ENCODE results near the gene CPEB3.
"Not testable (repeated sequence)": the region's sequence is repeated elsewhere in the genome, so short reads cannot be mapped to it uniquely, and the experiment has no call there.

CPEB3 gene

GRCh38 chr10:92102601-92103213, 188.2 kb downstream of the CPEB3 start:
- no peak for DNase-seq (ENCODE audit: low read depth)

- DNase-seq (ENCODE audit: low read depth): no peak
Observed at GRCh38 chr10:92094960-92095359, 195.9 kb downstream of the CPEB3 start.

DNA sequence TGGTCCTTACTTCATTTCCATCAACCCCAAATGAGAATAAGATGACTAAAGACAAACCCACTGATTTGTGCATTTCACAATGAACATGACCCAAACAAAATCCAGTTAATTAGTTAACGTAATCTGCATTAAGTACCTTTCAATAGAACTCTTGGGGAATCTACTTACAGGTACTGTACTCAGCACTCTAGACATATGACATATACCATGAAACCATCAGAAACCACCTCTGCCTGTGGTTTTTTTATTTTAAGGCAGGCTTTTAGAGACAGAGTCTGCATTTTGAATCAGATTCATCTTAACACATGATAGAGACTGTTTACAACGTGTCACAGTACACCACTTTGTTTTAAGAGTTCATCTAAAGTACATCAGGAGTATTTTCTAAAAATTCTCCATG, 198.9 kb downstream of the CPEB3 start:
- no peak for DNase-seq (ENCODE audit: low read depth)

DNA sequence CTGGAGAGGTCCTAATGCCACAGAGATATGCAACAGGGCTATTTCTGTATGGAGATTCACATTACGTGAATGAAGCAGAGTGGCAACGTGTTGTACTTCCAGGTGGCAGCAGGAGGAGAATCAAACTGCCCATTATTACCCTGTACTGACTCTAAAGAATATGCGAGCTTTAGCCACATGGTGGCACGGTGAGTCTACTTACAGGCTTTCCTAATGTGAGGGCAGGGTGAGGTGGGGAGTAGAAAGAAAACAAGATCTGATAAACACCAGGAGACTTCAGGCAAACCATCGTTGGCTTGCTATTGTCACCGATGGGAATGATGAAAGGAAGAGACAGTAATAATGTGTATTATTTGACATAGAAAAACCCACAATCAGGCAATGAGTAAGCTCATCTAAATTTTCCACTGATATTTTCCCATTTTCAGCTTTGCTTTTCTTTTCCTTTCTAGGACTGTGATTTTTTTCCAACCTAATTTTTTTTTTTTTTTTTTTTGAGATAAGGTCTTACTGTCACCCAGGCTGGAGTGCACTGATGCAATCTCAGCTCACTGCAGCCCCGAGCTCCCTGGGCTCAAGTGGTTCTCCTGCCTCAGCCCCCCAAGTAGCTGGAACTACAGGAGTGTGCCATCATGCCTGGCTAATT, 203.0 kb downstream of the CPEB3 start:
- DNase-seq (ENCODE audit: low read depth): peak; percentile 22

GRCh38 chr10:92082583-92083280, 208.1 kb downstream of the CPEB3 start:
- DNase-seq (ENCODE audit: low read depth): no peak

DNA sequence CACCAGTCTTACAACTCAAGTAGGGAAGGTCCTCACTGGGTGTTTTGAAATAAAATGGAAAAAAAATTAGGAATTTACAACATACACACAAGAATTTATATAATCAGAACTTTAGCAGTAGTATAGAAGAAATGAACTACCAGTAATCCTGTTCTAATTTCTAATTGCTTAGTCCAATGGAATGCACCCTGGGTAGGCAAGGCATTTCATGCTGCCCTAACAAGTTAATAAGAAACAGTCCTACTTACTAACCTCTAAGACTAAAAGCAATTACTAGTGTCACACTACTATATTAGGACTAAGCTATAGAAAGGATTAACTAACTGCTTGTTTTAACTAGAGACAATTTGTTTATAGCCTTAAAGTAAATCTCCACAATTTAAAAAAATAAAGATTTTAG, 209.2 kb downstream of the CPEB3 start:
- no peak for DNase-seq (ENCODE audit: low read depth)

- DNase-seq (ENCODE audit: low read depth): no peak
Observed at GRCh38 chr10:92080244-92080643, 210.6 kb downstream of the CPEB3 start.

DNA sequence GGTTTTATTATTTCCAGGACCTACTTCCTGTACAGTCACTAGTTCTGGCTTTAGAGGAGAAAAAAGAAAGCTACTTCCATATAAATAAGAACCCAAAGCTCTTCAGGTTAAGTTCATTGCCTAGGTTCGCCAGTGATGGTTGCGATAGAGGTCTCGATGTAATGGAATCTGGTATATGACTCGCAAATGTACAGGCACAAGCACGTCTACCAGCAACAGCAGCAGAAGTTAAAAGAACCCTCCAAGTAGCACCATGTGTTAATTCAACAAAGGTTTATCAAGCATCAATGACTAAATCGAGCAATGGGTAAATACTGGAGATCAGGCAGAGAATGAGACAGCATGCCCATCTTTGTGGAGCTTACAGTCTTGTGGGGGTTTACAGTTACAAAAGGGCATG, 211.9 kb downstream of the CPEB3 start:
- DNase-seq (ENCODE audit: low read depth): no peak

DNA sequence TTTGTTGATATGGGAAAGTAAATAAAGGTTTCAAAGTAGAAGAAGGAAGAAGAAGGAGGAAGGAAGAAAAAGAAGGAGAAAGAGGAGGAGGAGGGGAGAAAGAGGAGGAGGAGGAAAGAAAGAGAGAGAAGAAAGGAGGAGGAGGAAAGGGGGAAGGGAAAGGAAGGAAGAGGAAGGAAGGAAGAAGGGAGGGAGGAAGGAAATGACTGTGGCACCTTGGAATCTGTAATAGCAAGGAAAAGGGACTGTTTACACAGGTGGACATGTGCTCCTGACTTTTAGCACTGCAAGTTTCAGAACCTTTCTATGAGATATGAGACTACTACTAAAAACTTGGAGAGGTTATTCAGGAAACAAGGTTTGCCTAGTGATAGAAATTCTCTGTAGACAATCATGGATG, 214.2 kb downstream of the CPEB3 start:
- DNase-seq (ENCODE audit: low read depth): no peak

GRCh38 chr10:92075829-92076228, 215.0 kb downstream of the CPEB3 start:
- no peak for DNase-seq (ENCODE audit: low read depth)

- DNase-seq (ENCODE audit: low read depth): no peak
Observed at GRCh38 chr10:92074126-92074887, 216.6 kb downstream of the CPEB3 start.

DNA sequence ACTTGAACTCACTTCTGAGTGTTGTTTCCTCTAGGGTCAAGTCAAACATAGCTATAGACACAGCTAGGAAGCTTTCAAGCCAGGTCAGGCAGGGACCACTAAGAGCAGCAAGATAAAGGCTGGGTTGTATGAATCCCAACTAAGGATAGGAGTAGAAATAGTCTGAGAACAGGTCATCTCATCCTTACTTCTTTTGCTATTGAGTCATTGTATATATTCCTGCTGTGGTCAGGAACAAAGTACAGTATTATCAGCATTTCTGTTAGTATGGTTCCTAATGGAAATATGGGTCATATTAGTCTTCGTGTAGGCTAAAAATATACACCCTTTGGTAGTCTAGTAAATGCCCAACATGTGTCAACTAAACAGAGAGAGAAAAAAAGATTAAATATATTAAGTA, 222.0 kb downstream of the CPEB3 start:
- DNase-seq (ENCODE audit: low read depth): no peak

DNA sequence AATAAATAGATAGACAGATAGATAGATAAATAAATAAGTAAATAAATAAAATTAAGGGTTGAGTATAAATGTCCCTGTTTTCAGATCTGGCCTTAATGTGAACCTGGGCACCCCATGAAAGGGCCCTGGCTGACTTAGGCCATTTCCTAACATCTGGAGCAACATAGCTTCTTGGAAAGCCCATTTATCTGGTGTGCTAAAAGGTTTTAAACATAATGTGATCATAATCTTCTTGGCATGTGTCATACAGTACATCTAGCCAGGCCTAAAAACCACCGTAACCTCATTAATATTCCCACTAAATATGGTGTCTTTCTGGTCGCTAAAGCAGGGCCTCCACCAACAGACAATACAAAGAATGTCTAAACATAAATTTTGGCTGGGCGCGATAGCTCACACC, 224.5 kb downstream of the CPEB3 start:
- DNase-seq (ENCODE audit: low read depth): no peak

DNA sequence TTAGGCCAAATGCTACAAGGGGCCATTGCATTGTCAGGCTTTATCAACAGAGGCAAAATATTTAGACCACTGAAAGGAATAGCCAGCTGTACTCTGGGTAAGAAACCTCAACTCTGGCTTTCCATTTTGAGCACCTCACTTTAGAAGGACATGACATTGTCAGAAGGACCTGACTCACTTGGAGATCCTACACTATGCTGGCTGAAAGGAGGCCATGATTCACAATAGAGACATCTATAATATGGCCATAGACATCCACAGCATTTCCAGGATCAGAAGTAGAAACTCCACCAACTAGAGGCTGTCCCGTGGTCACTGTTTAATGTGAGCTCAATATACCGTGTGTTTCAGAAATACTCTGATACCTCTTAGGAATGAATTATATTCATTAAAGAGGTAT, 226.4 kb downstream of the CPEB3 start:
- DNase-seq (ENCODE audit: low read depth): no peak

DNA sequence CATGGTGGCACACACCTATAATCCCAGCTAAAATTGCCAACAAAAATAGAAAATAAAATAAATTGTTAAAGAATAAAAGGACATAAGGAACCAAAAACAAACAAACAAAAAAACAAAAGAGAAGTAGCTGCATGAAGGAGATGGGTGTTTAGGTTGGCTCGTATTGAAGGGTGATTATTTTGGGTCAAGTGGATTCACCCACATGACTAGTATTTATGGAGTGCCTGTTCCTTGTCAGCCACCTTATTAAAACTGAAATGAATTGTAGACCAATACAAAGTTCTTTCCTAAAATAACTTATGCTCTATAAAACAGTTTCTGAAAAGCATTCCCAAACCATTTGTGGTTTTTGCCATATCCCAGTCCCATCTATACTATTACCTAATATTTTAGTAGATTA, 228.6 kb downstream of the CPEB3 start:
- DNase-seq (ENCODE audit: low read depth): no peak

DNA sequence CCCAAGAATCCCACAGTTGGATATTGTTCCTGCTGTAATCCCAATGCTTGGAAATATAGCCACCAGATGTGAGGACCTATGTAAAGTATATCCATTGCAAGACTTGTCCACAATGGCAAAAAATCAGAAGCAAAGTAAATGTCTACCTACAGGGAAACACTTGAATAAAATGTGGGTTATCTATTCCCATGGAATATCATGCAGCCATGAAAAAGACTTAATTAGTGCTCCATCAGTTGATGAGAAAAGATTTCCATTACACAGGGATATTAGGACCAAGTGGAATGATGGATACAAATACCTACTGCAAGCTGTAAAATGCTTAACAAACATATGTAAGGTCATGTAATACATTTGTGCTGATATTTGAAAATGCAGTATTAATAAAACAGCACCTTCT, 236.1 kb downstream of the CPEB3 start:
- no peak for DNase-seq (ENCODE audit: low read depth)

GRCh38 chr10:92052741-92053140, 238.1 kb downstream of the CPEB3 start:
- no peak for DNase-seq (ENCODE audit: low read depth)

- no peak for DNase-seq (ENCODE audit: low read depth)
Observed at GRCh38 chr10:92052088-92052487, 238.8 kb downstream of the CPEB3 start.

DNA sequence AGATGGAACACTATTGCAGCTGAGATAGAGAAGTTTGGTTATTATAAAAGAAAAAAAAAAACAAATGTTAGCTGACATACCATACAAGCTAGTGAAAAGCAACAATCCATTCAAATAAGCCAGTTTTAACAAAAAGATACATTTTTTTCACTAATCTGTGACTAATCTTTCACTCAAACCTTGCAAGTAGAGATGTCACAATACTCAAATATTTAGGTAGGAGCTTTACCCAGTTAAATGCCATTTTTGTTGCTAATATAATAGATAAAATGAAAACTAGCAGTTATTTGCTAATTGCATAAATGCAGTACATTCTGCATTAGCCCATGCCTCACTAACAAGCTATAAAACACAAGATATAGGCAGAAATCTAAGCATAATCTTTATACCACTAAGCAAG, 243.7 kb downstream of the CPEB3 start:
- no peak for DNase-seq (ENCODE audit: low read depth)

DNA sequence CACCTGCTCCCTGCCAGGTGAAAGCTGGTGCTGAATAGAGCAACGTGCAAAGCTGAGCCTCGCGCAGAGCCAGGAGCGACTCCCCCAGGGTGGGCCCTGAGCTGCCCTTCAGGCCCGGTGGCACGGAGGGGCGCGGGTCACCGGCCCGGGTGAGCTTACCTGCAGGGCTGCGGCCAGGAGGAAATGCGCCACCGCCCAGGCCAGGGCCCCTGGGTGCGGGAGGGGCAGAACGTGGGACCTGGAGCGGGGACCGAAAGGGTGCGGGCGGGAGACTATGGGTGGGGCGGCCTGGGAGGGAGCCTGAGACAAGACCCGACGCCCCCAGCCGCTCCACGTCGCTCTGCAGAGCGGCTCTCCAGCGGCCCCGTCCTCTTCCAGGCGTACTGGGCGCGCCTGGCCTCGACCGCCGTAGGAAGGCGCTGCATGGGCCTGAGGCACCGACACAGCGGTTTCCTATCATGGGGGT, 245.2 kb downstream of the CPEB3 start:
- no peak for DNase-seq (ENCODE audit: low read depth)

- no peak for DNase-seq (ENCODE audit: low read depth)
Observed at GRCh38 chr10:92042541-92042940, 248.3 kb downstream of the CPEB3 start.

DNA sequence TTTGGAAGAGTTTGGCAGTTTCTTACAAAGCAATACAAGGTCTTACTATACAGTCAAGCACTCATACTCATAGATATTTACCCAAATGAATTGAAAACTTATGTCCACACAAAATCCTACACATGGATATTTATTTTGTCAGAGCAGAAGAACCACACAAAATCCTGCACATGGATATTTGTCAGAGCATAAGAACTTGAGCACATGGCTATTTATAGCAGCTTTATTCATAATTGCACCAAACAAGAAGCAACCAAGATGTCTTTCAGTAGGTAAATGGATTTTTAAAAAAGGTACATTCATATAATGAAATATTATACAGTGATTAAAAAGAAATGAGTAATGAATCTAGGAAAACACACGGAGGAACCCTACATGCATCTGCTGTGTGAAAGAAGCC, 251.9 kb downstream of the CPEB3 start:
- DNase-seq (ENCODE audit: low read depth): no peak

GRCh38 chr10:92033070-92033469, 257.8 kb downstream of the CPEB3 start:
- not testable (repeated sequence) for DNase-seq (ENCODE audit: low read depth)
